ENCODE data around the gene ATG5. TPM values are rescaled to one million over a fixed set of nuclear protein-coding genes. Genes with fewer than 3 reads are reported as not detected.
"Not testable (repeated sequence)": the region's sequence is repeated elsewhere in the genome, so short reads cannot be mapped to it uniquely, and the experiment has no call there.

Gene ATG5
- total RNA-seq, 2 donors from 2014 or later: 29.5 to 31.4 TPM

DNA sequence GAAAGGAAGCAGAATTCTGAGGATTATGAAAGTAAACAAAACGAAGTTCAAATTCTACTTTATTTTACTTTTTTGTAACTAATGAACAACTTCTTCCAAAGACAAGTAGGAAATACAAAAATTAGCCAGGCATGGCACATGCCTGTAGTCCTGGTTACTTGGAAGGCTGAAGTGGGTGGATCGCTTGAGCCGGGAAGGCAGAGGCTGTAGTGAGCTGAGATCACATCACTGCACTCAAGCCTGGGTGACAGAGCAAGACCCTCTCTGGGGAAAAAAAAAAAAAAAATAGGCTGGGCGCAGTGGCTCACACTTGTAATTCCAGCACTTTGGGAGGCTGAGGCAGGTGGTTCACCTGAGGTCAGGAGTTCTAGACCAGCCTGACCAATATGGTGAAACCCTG is 82.3 kb downstream of the ATG5 start:
- 99 to 100% methylated on average over 2 to 4 of the region's 4 CpGs for WGBS, 2 experiments (ENCODE audit: insufficient coverage in 1 of 2, insufficient read length in 1 of 2)
- Mint-ChIP-seq H3K27me3 (ENCODE audit: insufficient read depth) (no peaks in the 10 kb centered on the region), H3K9me3 (no peaks in the 10 kb centered on the region), H3K36me3 (ENCODE audit: low read depth) (peaks cover 29% of the 10 kb centered on the region), H3K4me3 (no peak overlapping the region), H3K4me1 (no peaks in the 10 kb centered on the region), H3K27ac (no peak overlapping the region)
- Histone ChIP-seq H3K9me3 (ENCODE audit: control insufficient read depth, low read length) (peaks cover 10% of the 10 kb centered on the region), H3K9ac (ENCODE audit: extremely low read depth, low read length, poor library complexity, severe bottlenecking) (no peak overlapping the region), H3K27ac (ENCODE audit: low read depth, low read length) (no peak overlapping the region), H3K36me3 (ENCODE audit: control insufficient read depth, insufficient read depth, low read length) (peaks cover 30% of the 10 kb centered on the region), H3K4me1 (ENCODE audit: control insufficient read depth, insufficient read depth, low read length) (no peaks in the 10 kb centered on the region), H3K27me3 (ENCODE audit: control insufficient read depth, insufficient read depth, low read length, poor library complexity, severe bottlenecking) (no peaks in the 10 kb centered on the region), H3K4me3 (ENCODE audit: low read length) (no peak overlapping the region)
- TF ChIP-seq, protein P1, sequence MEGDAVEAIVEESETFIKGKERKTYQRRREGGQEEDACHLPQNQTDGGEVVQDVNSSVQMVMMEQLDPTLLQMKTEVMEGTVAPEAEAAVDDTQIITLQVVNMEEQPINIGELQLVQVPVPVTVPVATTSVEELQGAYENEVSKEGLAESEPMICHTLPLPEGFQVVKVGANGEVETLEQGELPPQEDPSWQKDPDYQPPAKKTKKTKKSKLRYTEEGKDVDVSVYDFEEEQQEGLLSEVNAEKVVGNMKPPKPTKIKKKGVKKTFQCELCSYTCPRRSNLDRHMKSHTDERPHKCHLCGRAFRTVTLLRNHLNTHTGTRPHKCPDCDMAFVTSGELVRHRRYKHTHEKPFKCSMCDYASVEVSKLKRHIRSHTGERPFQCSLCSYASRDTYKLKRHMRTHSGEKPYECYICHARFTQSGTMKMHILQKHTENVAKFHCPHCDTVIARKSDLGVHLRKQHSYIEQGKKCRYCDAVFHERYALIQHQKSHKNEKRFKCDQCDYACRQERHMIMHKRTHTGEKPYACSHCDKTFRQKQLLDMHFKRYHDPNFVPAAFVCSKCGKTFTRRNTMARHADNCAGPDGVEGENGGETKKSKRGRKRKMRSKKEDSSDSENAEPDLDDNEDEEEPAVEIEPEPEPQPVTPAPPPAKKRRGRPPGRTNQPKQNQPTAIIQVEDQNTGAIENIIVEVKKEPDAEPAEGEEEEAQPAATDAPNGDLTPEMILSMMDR (conservative IDR thresholded peaks at IDR 0.05): no peak
- DNase-seq: no peak

DNA sequence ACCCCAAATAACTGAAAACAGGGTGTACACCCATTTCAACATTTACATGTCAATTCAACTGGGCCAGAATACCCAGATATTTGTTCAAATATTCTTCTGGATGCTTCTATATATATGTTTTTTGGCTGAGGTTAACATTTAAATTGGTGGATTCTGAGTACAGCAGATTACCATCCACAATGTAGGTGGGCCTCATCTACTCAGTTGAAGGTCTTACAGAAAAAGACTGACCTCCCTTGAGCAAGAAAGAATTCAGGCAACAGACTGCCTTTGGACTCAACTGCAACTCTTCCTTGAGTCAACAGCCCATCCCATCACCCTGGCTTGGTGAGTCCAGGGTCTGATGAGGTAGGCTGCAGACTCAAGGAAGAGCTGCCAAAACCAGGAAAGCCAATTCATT is 84.1 kb downstream of the ATG5 start:
- peaks cover 13% of the 10 kb centered on the region for H3K9me3 ChIP-seq (ENCODE audit: control insufficient read depth, low read length)
- Mint-ChIP-seq H3K27me3 (ENCODE audit: insufficient read depth) (no peaks in the 10 kb centered on the region), H3K4me1 (no peaks in the 10 kb centered on the region), H3K9me3 (no peaks in the 10 kb centered on the region), H3K4me3 (no peak overlapping the region), H3K36me3 (ENCODE audit: low read depth) (peaks cover 20% of the 10 kb centered on the region), H3K27ac (no peak overlapping the region)
- H3K36me3 ChIP-seq (ENCODE audit: control insufficient read depth, insufficient read depth, low read length): peaks cover 23% of the 10 kb centered on the region
- H3K27ac ChIP-seq (ENCODE audit: low read depth, low read length): no peak overlapping the region
- H3K4me3 ChIP-seq (ENCODE audit: low read length): no peak overlapping the region
- TF ChIP-seq, protein P1 (conservative IDR thresholded peaks at IDR 0.05): no peak
- no peak for DNase-seq
- H3K9ac ChIP-seq (ENCODE audit: extremely low read depth, low read length, poor library complexity, severe bottlenecking): no peak overlapping the region
- H3K27me3 ChIP-seq (ENCODE audit: control insufficient read depth, insufficient read depth, low read length, poor library complexity, severe bottlenecking): no peaks in the 10 kb centered on the region
- no peaks in the 10 kb centered on the region for H3K4me1 ChIP-seq (ENCODE audit: control insufficient read depth, insufficient read depth, low read length)

GRCh38 chr6:106237286-106237685 is 88.3 kb downstream of the ATG5 start:
- H3K9me3 Mint-ChIP-seq: peaks cover 15% of the 10 kb centered on the region
- peaks cover 32% of the 10 kb centered on the region for H3K9me3 ChIP-seq (ENCODE audit: control insufficient read depth, low read length)
- H3K27me3 ChIP-seq (ENCODE audit: control insufficient read depth, insufficient read depth, low read length, poor library complexity, severe bottlenecking): no peaks in the 10 kb centered on the region
- peaks cover 35% of the 10 kb centered on the region for H3K36me3 Mint-ChIP-seq (ENCODE audit: low read depth)
- TF ChIP-seq, protein P1 (conservative IDR thresholded peaks at IDR 0.05): no peak
- WGBS, 2 experiments (ENCODE audit: insufficient coverage in 1 of 2, insufficient read length in 1 of 2): 82% methylated on average over 1 of the region's 1 CpG; no CpG with 5 or more reads in 1 of the 2 experiments
- H3K4me3 ChIP-seq (ENCODE audit: low read length): no peak overlapping the region
- H3K27me3 Mint-ChIP-seq (ENCODE audit: insufficient read depth): no peaks in the 10 kb centered on the region
- peaks cover 17% of the 10 kb centered on the region for H3K36me3 ChIP-seq (ENCODE audit: control insufficient read depth, insufficient read depth, low read length)
- no peaks in the 10 kb centered on the region for H3K4me1 Mint-ChIP-seq
- H3K27ac Mint-ChIP-seq: no peak overlapping the region
- H3K4me3 Mint-ChIP-seq: no peak overlapping the region
- DNase-seq: no peak
- H3K9ac ChIP-seq (ENCODE audit: extremely low read depth, low read length, poor library complexity, severe bottlenecking): no peak overlapping the region
- H3K27ac ChIP-seq (ENCODE audit: low read depth, low read length): no peak overlapping the region
- H3K4me1 ChIP-seq (ENCODE audit: control insufficient read depth, insufficient read depth, low read length): no peaks in the 10 kb centered on the region

DNA sequence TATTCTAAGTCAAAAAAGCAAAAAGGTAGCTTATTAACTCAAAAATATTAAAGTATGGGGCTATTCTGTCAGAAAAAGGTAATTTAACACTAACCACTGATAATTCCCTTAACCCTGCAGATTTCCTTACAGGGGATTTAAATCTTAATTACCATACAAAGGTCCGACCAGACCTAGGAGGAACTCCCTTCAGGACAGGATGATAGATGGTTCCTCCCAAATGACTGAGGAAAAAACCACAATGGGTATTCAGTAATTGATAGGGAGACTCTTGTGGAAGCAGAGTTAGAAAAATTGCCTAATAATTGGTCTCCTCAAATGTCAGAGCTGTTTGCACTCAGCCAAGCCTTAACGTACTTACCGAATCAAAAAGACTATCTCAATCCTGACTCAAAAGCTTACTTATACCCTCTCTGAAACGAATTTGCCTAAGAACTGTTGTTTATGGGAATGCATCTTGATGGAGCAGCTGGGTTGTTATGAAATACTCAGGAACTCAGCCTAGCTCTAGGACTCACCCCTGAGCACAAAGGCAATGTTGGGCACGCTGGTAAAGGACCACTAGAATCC is 95.6 kb downstream of the ATG5 start:
- H3K27me3 ChIP-seq (ENCODE audit: control insufficient read depth, insufficient read depth, low read length, poor library complexity, severe bottlenecking); H3K9ac ChIP-seq (ENCODE audit: extremely low read depth, low read length, poor library complexity, severe bottlenecking); H3K27ac ChIP-seq (ENCODE audit: low read depth, low read length); H3K4me3 ChIP-seq (ENCODE audit: low read length); H3K36me3 ChIP-seq (ENCODE audit: control insufficient read depth, insufficient read depth, low read length); H3K27ac Mint-ChIP-seq; H3K4me3 Mint-ChIP-seq; H3K4me1 ChIP-seq (ENCODE audit: control insufficient read depth, insufficient read depth, low read length); H3K27me3 Mint-ChIP-seq (ENCODE audit: insufficient read depth); DNase-seq: not testable (repeated sequence)
- H3K9me3 ChIP-seq (ENCODE audit: control insufficient read depth, low read length): peaks cover 23% of the 10 kb centered on the region
- peaks cover 25% of the 10 kb centered on the region for H3K9me3 Mint-ChIP-seq
- WGBS, 2 experiments (ENCODE audit: insufficient coverage in 1 of 2, insufficient read length in 1 of 2): 85% methylated on average over 5 of the region's 5 CpGs; no CpG with 5 or more reads in 1 of the 2 experiments
- peaks cover 25% of the 10 kb centered on the region for H3K4me1 Mint-ChIP-seq
- peaks cover 39% of the 10 kb centered on the region for H3K36me3 Mint-ChIP-seq (ENCODE audit: low read depth)
